Adrenal gland (tissue), 12 donors: ENCODE results near the gene FBXL17. TPM values are rescaled to one million over a fixed set of nuclear protein-coding genes. Genes with fewer than 3 reads are reported as not detected.
"Not testable (repeated sequence)": the region's sequence is repeated elsewhere in the genome, so short reads cannot be mapped to it uniquely, and the experiment has no call there.

Experiments used
- DNase-seq, 7 donors: peaks; one replicate each; pipeline ENCODE4 v3.0.0-alpha.2; 2019 to 2020
- H3K27ac ChIP-seq, 5 donors: fragments of 200-600 bp; sonication (generic) in 4 of 5; 1 replicate in 3 of 5; 2 replicates in 2 of 5; pipeline versions ENCODE4 v1.5.1 to v1.8.0; 2016 to 2020; ENCODE audit warnings: mild to moderate bottlenecking in 1 of 5
- H3K27me3 ChIP-seq: fragments of 200-600 bp; 2 replicates; pipeline ENCODE4 v1.8.0; 2021
- H3K36me3 ChIP-seq, 2 donors: fragments of 200-600 bp; replicated peaks in 1 of 2; 1 replicate in 1 of 2; 2 replicates in 1 of 2; pipeline versions ENCODE4 v1.5.1 to v1.8.0; 2018 to 2022
- H3K4me1 ChIP-seq, 2 donors: fragments of 200-600 bp; replicated peaks in 1 of 2; 1 replicate in 1 of 2; 2 replicates in 1 of 2; pipeline versions ENCODE4 v1.5.1 to v1.8.0; 2018 to 2021
- H3K4me3 ChIP-seq, 4 donors: fragments of 200-600 bp; sonication (generic) in 3 of 4; one replicate each; pipeline ENCODE4 v1.5.1; 2016 to 2018
- H3K9me3 ChIP-seq, 3 donors: fragments of 200-600 bp; sonication (generic) in 1 of 3; replicated peaks in 1 of 3; 1 replicate in 2 of 3; 2 replicates in 1 of 3; pipeline versions ENCODE4 v1.5.1 to v1.8.0; 2016 to 2021
- POLR2A ChIP-seq, 2 donors: fragments of 450-650 bp; IDR thresholded peaks; one replicate each; pipeline ENCODE4 v1.6.1; 2017; ENCODE audit warnings: antibody characterized with exemption in 2 of 2, mild to moderate bottlenecking in 2 of 2, moderate library complexity in 1 of 2
- WGBS, 4 donors: extraction: QIAGEN DNeasy Blood & Tissue Kit in 2 of 4; methylation state at CpG; one replicate each; pipeline versions ENCODE4 v1.1.5 to v1.1.7; 2013 to 2017; 5-methylcytosine and 5-hydroxymethylcytosine counted together
- intact Hi-C, 2 donors: fragments of 100-400 bp; cut with DNase I; formaldehyde crosslinking; loops; one replicate each; pipeline versions ENCODE4 v1.14.1 to v1.15.0; 2022 to 2023
- polyA plus RNA-seq, 3 donors: library from polyadenylated mRNA; stranded (reverse); fragments of 200-250 nt in 2 of 3; fragments of 350-450 nt in 1 of 3; fragmentation: Illumina TruSeq in 1 of 3; extraction: RNeasy Lipid Tissue Mini Kit (QIAGEN cat#74804) in 1 of 3; gene quantifications; one replicate each; pipeline ENCODE4 v1.2.3, GENCODE V29; 2013 to 2014
- total RNA-seq, 9 donors: library from RNA; depleted of rRNA in 4 of 9; stranded (reverse); fragments of >200 nt in 4 of 9; fragments of 120-200 nt in 1 of 9; fragmentation: NEBNext Ultra II Directional in 1 of 9; extraction: Animal tissue kit (Norgen Biotek cat#: 25700) in 1 of 9; gene quantifications; one replicate each; pipeline versions ENCODE4 v1.1.0 to v1.2.4, GENCODE V29; 2013 to 2023
- TF ChIP-seq, protein P1 (sequence below), 6 experiments: fragments of 450-650 bp in 4 of 6; fragments of 200-600 bp in 2 of 6; sonication (generic) in 1 of 6; IDR thresholded peaks; 1 replicate in 5 of 6; 2 replicates in 1 of 6; pipeline versions ENCODE4 v1.5.1 to v1.8.0; 2016 to 2021; ENCODE audit warnings: antibody characterized with exemption in 6 of 6, mild to moderate bottlenecking in 2 of 6, moderate library complexity in 1 of 6
- donor health status: healthy with polysubstance abuse.
- donor health status: Bipolar disorder and iron deficiency.
- donor health status: DM: yes; HTN: yes; CAD: no.
- donor health status: DM: no; HTN: no; CAD: no.
- donor health status: DM: no; HTN: no; CAD: no.
- donor health status: DM: yes; HTN: yes; CAD: no.

FBXL17 gene
- total and polyA plus RNA-seq, 12 donors = 4.4 to 29.4 (median 21.3) TPM

DNA sequence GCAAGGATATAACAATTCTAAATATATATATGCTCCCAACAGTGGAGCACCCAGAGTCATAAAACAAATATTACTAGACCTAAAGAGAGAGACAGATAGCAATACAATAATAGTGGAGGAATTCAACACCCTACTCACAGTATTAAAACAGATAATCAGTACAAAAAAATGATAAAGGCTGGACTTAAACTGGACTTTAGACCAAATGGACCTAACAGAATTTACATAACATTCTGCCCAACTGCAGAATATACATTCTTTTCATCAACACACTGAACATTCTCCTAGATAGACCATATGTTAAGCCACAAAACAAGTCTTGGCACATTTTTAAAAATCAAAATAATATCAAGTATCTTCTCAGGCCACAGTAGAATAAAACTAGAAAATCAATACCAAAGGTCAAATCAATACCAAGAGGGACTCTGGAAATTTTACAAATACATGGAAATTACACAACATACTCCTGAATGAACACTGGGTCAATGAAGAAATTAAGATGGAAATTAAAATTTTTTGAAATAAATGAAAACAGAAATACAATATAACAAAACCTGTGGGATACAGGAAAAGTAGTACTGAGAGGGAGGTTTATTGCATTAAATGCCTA is 100.8 kb downstream of the FBXL17 start:
- H3K36me3 ChIP-seq = no peaks in the 10 kb centered on the region
- no peak for TF ChIP-seq POLR2A (IDR thresholded peaks at IDR 0.05)
- TF ChIP-seq, protein P1, sequence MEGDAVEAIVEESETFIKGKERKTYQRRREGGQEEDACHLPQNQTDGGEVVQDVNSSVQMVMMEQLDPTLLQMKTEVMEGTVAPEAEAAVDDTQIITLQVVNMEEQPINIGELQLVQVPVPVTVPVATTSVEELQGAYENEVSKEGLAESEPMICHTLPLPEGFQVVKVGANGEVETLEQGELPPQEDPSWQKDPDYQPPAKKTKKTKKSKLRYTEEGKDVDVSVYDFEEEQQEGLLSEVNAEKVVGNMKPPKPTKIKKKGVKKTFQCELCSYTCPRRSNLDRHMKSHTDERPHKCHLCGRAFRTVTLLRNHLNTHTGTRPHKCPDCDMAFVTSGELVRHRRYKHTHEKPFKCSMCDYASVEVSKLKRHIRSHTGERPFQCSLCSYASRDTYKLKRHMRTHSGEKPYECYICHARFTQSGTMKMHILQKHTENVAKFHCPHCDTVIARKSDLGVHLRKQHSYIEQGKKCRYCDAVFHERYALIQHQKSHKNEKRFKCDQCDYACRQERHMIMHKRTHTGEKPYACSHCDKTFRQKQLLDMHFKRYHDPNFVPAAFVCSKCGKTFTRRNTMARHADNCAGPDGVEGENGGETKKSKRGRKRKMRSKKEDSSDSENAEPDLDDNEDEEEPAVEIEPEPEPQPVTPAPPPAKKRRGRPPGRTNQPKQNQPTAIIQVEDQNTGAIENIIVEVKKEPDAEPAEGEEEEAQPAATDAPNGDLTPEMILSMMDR (IDR thresholded peaks at IDR 0.05) = no peak
- H3K27me3 ChIP-seq = no peaks in the 10 kb centered on the region
- H3K27ac ChIP-seq = no peak overlapping the region
- no peak for DNase-seq
- H3K4me1 ChIP-seq = no peaks in the 10 kb centered on the region
- peaks cover 0 to 6% (median 0%) of the 10 kb centered on the region in 3 donors for H3K9me3 ChIP-seq
- H3K4me3 ChIP-seq = no peak overlapping the region
- intact Hi-C loops = no loop called here

DNA sequence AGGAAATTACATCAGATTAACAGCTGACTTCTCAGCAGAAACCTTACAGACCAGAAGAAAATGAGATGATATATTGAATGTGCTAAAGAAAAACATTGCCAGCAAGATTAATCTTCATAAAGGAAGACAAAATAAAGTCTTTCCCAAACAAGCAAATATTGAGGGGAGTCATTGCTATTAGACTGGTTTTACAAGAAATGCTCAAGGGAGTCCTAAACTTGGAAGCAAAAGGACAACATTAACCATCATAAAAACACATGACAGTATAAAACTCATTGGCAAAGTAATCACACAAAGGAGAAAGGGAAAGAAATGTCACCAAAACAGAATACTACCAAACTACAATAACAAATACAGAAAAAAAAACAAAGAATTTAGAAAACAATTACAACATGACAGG is 101.7 kb downstream of the FBXL17 start:
- Histone ChIP-seq H3K27me3 (no peaks in the 10 kb centered on the region), H3K4me3 (no peak overlapping the region), H3K36me3 (no peaks in the 10 kb centered on the region), H3K4me1 (no peaks in the 10 kb centered on the region), H3K9me3 (peaks cover 0 to 6% (median 0%) of the 10 kb centered on the region in 3 donors), H3K27ac (no peak overlapping the region)
- no peak for DNase-seq
- TF ChIP-seq POLR2A (IDR thresholded peaks at IDR 0.05) = no peak
- TF ChIP-seq, protein P1 (IDR thresholded peaks at IDR 0.05) = no peak
- intact Hi-C loops = no loop called here

DNA sequence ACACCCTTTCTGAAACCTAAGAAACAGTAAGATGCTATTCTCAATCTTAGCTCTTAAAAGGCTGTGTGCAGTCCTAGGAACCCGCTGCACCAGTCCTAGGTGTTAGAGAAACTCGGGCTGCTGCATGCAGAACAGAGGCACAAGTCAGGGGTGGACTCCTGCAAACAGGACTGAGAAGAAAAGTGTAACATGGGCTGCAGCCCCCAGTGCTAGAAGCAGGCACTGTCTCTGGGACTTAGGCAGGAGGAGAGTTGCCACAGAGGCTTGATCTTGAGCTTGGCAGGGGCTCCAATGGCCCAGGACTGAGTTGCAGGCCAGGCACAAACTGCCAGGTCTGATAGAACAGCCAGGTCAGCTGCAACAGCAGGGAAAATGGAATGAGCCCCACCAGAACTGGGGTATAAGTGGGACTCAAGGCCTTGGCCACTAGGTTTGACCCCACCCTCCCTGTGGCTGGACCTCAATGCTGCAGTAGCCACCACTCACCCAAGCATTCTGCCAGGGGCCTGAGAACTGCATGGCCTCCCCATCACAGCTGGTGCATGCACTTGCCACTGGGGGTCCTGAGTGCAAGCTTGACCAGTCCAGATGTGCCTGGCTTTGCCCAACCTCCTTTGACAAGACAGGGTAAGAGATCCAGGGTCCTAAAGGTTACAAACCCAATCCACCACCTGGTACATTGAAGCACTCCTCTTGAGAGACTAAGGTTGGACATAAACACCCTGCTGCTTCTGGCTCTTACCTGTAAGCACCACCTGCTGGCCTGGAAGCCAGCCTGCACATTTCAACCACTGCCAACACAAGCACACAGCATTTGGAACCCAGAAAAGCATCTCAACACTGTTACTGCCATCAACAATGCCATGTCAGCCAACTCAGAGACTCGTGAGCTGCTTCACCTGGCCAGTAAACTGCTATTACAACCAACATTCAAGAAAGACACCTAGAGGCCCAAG is 103.3 kb downstream of the FBXL17 start:
- no peak overlapping the region for H3K4me3 ChIP-seq
- H3K36me3 ChIP-seq = no peaks in the 10 kb centered on the region
- no peak overlapping the region for H3K27ac ChIP-seq
- WGBS, 4 donors = 91 to 100% (median 96%) methylated on average over 3 of the region's 3 CpGs
- TF ChIP-seq, protein P1 (IDR thresholded peaks at IDR 0.05) = no peak
- no peak for DNase-seq
- H3K27me3 ChIP-seq = no peaks in the 10 kb centered on the region
- peaks cover 0 to under 1% (median 0%) of the 10 kb centered on the region in 3 donors for H3K9me3 ChIP-seq
- no peaks in the 10 kb centered on the region for H3K4me1 ChIP-seq
- intact Hi-C loops = no loop called here

DNA sequence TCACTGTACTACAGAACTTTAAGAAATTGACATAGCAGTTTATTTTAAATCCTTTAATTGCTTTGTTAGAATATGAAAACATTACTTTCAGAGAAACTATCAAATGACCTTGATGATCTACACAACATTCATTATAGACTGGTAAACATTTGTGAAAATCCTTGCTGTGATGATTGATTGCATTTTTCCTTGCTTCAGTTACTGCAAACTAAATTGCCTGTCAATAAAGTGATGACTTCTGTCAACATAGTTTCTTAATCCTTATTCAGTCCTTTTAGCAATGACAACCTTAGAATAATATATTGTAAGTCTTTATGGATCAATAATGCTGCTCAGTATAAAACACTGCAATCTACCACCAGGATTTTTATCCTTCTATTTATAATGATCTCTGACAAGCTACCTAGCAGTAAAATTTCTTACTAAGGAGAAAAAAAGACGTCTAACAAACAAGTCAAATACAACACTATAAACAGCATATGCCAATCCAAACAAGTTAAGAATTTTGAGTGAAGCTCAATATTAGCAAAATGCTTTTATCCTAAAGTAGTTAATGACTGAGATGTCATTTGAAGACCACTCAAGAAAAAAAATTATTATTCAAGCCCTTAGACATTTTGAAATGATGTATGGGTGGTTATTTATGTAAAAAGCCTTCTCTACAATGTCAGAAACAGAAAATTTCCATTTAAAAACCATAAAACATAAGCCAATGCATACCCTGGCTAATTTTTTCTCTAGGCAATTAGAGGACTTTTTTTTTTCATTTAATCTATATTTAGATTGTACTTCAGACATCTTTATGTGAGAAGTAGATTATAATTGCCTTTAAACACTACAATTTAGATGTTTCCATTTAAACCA is 105.5 kb downstream of the FBXL17 start:
- intact Hi-C loops = no loop called here
- Histone ChIP-seq H3K9me3 (no peaks in the 10 kb centered on the region), H3K27ac (no peak overlapping the region), H3K27me3 (no peaks in the 10 kb centered on the region), H3K36me3 (no peaks in the 10 kb centered on the region), H3K4me1 (no peaks in the 10 kb centered on the region), H3K4me3 (no peak overlapping the region)
- no peak for DNase-seq
- WGBS, 4 donors = 73 to 85% (median 78%) methylated on average over 1 of the region's 1 CpG
- TF ChIP-seq, protein P1 (IDR thresholded peaks at IDR 0.05) = no peak
- TF ChIP-seq POLR2A (IDR thresholded peaks at IDR 0.05) = no peak

DNA sequence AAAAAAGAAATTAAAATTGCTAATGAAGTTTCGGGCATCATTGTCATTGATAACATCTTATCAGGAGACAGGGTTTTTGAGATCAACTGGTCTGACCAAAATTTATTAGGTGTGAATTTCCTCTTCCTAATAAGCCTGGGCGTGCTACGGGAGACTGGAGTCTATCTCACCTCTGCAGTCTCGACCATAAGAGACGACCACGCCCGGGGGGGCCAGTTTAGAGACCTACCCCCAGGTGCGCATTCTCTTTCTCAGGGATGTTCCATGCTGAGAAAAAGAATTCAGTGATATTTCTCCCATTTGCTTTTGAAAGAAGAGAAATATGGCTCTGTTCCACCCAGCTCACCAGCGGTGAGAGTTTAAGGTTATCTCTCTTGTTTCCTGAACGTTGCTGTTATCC is 107.8 kb downstream of the FBXL17 start:
- H3K4me3 ChIP-seq, intact Hi-C loops, H3K9me3 ChIP-seq, H3K27me3 ChIP-seq, H3K36me3 ChIP-seq, H3K4me1 ChIP-seq, H3K27ac ChIP-seq, DNase-seq: not testable (repeated sequence)
- 83 to 96% (median 89%) methylated on average over 10 of the region's 10 CpGs for WGBS, 4 donors
